OCI-LY7 (cell line): ENCODE data around the gene BPIFB6. TPM values are rescaled to one million over a fixed set of nuclear protein-coding genes. Genes with fewer than 3 reads are reported as not detected.

Experiments
- BruUV-seq: library from RNA; stranded (reverse); fragments of 400-500 nt; replicated peaks from 2 replicates; lab custom pipeline; 2021; lab: Mats Ljungman, UMichigan
- CTCF ChIA-PET: fragments of 300-600 bp; sonication (Branson Sonifier 250); formaldehyde crosslinking; loops from one replicate; lab custom pipeline; 2022; ENCODE audit warnings: antibody characterized with exemption; ENCODE audit not compliant: unreplicated experiment; lab: Charles Lee
- POLR2A ChIA-PET: fragments of 300-600 bp; sonication (Branson Sonifier 250); formaldehyde crosslinking; loops from one replicate; lab custom pipeline; 2022; ENCODE audit warnings: antibody characterized with exemption; lab: Charles Lee
- DNase-seq: peaks from one replicate; pipeline ENCODE4 v3.0.0-alpha.2; 2015; ENCODE audit warnings: low spot score
- H2AFZ ChIP-seq: fragments of 200-600 bp; sonication (generic), shearing (Covaris generic); 2 replicates; pipeline ENCODE4 v1.6.1; 2014; ENCODE audit warnings: mild to moderate bottlenecking, antibody characterized with exemption, low read length, moderate library complexity
- H3K27ac ChIP-seq: fragments of 200-600 bp; sonication (generic); 2 replicates; pipeline ENCODE4 v1.5.1; 2014; ENCODE audit warnings: mixed run types, low read depth, mild to moderate bottlenecking, moderate library complexity, low read length, inconsistent platforms; ENCODE audit not compliant: poor library complexity, severe bottlenecking
- H3K36me3 ChIP-seq: fragments of 200-600 bp; sonication (generic); 2 replicates; pipeline ENCODE4 v1.6.1; 2014; ENCODE audit warnings: mild to moderate bottlenecking, antibody characterized with exemption, low read length, moderate library complexity, mixed read lengths; ENCODE audit not compliant: insufficient read depth
- H3K4me1 ChIP-seq: fragments of 200-600 bp; sonication (generic); 2 replicates; pipeline ENCODE4 v1.5.1; 2014; ENCODE audit warnings: mild to moderate bottlenecking, low read length; ENCODE audit not compliant: insufficient read depth, poor library complexity, severe bottlenecking
- H3K4me2 ChIP-seq: fragments of 200-600 bp; sonication (generic); 2 replicates; pipeline ENCODE4 v1.6.1; 2014; ENCODE audit warnings: mild to moderate bottlenecking, low read length
- H3K4me3 ChIP-seq: fragments of 200-600 bp; sonication (generic); 2 replicates; pipeline ENCODE4 v1.5.1; 2014; ENCODE audit warnings: mild to moderate bottlenecking, low read depth, low read length; ENCODE audit not compliant: poor library complexity, severe bottlenecking
- H3K79me2 ChIP-seq: fragments of 200-600 bp; sonication (generic); 2 replicates; pipeline ENCODE4 v1.6.1; 2016; ENCODE audit warnings: low read depth, mild to moderate bottlenecking, low read length, moderate library complexity, mixed read lengths; ENCODE audit not compliant: insufficient read depth
- H3K9me2 ChIP-seq: fragments of 200-600 bp; sonication (generic); 2 replicates; pipeline ENCODE4 v1.6.1; 2016; ENCODE audit warnings: mild to moderate bottlenecking, low read length, mixed read lengths; ENCODE audit not compliant: insufficient read depth
- H3K9me3 ChIP-seq: fragments of 200-600 bp; sonication (generic); 2 replicates; pipeline ENCODE4 v1.6.1; 2014; ENCODE audit warnings: mild to moderate bottlenecking, mixed run types, low read length, mixed read lengths
- H4K20me1 ChIP-seq: fragments of 200-600 bp; sonication (generic); 2 replicates; pipeline ENCODE4 v1.6.1; 2014; ENCODE audit warnings: mild to moderate bottlenecking, antibody characterized with exemption, low read length, moderate library complexity, mixed read lengths; ENCODE audit not compliant: insufficient read depth
- EZH2phosphoT487 ChIP-seq: fragments of 200-600 bp; sonication (generic); IDR thresholded peaks from 2 replicates; pipeline ENCODE4 v1.6.1; 2018; ENCODE audit warnings: low read depth, borderline replicate concordance, mild to moderate bottlenecking, mixed run types, antibody characterized with exemption, low read length, moderate library complexity, mixed read lengths
- intact Hi-C: fragments of 100-400 bp; cut with micrococcal nuclease; formaldehyde crosslinking; loops from one replicate; pipeline ENCODE4 v1.10.0; 2022; ENCODE audit not compliant: unreplicated experiment
- total RNA-seq, 2 experiments: library from RNA; depleted of rRNA in 1 of 2; stranded (reverse); fragments of >200 nt in 1 of 2; shearing (Covaris generic) in 1 of 2; gene quantifications; 2 replicates each; pipeline ENCODE4 v1.2.3, GENCODE V29; 2014 to 2022
- TF ChIP-seq, protein P1 (sequence below): fragments of 200-600 bp; sonication (generic); conservative IDR thresholded peaks from 2 replicates; pipeline ENCODE4 v1.5.1; 2014; ENCODE audit warnings: mild to moderate bottlenecking, antibody characterized with exemption, low read length, moderate library complexity, mixed read lengths

BPIFB6 gene
- total RNA-seq, 2 experiments from 2014 or later, result not detected

DNA sequence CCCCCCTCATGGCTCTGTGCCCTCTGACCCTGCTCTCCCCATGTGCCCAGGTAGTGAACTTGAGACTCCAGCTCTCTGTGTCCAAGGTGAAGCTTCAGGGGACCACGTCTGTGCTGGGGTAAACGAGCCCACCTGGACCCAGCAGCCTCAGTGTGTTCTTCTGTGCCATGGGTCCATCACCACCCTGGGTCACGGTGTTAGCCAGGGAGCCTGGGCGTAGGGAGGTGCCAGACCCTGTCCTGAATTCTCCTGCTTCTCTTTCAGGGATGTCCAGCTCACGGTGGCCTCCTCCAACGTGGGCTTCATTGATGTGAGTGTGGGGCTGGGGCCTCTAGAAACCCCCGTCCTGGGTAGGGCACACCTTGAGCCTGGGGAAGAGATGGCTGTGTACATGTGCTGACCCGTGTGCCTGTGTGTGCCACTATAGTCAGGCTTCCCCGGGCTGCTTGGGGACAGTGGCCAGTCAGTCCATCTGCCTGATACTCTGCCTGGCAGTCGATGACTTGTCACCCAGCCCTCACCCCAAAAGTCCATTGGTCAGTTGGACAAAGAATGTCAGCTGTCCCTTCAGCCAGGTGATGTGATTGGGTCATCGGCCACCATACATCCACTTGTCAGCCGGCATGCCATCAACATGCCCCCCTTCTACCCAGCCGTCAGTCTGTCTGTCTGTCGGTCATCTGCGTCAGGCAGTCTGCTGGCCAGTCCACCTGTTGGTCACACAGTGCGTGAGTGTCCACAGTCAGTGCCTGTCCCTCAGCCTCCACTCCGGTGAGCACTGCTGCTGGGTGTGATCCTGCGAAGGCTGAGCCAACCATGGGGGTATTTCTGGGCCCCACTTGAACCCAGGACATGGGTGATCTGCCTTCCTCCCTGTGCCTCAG, 10.9 kb upstream of the BPIFB6 start:
- CTCF ChIA-PET, result no interaction called here
- H3K4me3 ChIP-seq, result no peak overlapping the region
- no peaks in the 10 kb centered on the region for H3K36me3 ChIP-seq
- POLR2A ChIA-PET, result no interaction called here
- no peaks in the 10 kb centered on the region for H3K9me3 ChIP-seq
- no peak for DNase-seq
- no peak for TF ChIP-seq EZH2phosphoT487
- TF ChIP-seq, protein P1, sequence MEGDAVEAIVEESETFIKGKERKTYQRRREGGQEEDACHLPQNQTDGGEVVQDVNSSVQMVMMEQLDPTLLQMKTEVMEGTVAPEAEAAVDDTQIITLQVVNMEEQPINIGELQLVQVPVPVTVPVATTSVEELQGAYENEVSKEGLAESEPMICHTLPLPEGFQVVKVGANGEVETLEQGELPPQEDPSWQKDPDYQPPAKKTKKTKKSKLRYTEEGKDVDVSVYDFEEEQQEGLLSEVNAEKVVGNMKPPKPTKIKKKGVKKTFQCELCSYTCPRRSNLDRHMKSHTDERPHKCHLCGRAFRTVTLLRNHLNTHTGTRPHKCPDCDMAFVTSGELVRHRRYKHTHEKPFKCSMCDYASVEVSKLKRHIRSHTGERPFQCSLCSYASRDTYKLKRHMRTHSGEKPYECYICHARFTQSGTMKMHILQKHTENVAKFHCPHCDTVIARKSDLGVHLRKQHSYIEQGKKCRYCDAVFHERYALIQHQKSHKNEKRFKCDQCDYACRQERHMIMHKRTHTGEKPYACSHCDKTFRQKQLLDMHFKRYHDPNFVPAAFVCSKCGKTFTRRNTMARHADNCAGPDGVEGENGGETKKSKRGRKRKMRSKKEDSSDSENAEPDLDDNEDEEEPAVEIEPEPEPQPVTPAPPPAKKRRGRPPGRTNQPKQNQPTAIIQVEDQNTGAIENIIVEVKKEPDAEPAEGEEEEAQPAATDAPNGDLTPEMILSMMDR, result no peak
- no peak overlapping the region for H2AFZ ChIP-seq
- BruUV-seq, result no TSS peak
- intact Hi-C loops, result no loop called here
- H3K9me2 ChIP-seq, result no peaks in the 10 kb centered on the region
- H3K79me2 ChIP-seq, result no peaks in the 10 kb centered on the region
- no peaks in the 10 kb centered on the region for H4K20me1 ChIP-seq
- no peak overlapping the region for H3K4me2 ChIP-seq
- H3K27ac ChIP-seq, result no peak overlapping the region
- H3K4me1 ChIP-seq, result no peaks in the 10 kb centered on the region

DNA sequence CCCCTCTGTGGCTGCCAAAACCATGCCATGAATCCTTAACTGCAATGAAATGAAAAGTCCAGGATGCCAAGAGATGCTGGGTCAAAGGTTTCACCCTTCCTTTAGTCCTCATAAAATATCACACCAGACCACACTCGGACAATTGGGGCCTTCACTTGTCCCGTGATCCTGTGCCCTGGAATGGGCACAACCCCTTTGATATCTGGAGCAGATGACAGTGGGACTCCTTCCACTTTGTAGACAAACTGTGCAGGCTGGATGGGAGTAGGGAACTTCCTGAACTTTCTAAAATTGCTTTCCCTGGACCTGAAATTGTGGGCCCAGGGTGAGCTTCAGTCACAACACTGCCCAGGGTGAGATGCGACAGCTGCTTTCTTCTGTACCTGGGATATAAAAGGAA, 9.6 kb upstream of the BPIFB6 start:
- H2AFZ ChIP-seq, result no peak overlapping the region
- DNase-seq, result no peak
- H3K27ac ChIP-seq, result no peak overlapping the region
- H3K36me3 ChIP-seq, result no peaks in the 10 kb centered on the region
- no peaks in the 10 kb centered on the region for H3K4me1 ChIP-seq
- H3K4me3 ChIP-seq, result no peak overlapping the region
- POLR2A ChIA-PET, result interaction anchor here (0.6 kb wide), 1 partner anchor 39 kb away, joined by 3 read pairs; no protein-coding TSS in a partner anchor
- intact Hi-C loops, result no loop called here
- no peak for TF ChIP-seq EZH2phosphoT487
- TF ChIP-seq, protein P1, result no peak
- no peaks in the 10 kb centered on the region for H4K20me1 ChIP-seq
- no peaks in the 10 kb centered on the region for H3K79me2 ChIP-seq
- H3K9me3 ChIP-seq, result no peaks in the 10 kb centered on the region
- no peak overlapping the region for H3K4me2 ChIP-seq
- no peaks in the 10 kb centered on the region for H3K9me2 ChIP-seq
- BruUV-seq, result no TSS peak
- CTCF ChIA-PET, result no interaction called here

DNA sequence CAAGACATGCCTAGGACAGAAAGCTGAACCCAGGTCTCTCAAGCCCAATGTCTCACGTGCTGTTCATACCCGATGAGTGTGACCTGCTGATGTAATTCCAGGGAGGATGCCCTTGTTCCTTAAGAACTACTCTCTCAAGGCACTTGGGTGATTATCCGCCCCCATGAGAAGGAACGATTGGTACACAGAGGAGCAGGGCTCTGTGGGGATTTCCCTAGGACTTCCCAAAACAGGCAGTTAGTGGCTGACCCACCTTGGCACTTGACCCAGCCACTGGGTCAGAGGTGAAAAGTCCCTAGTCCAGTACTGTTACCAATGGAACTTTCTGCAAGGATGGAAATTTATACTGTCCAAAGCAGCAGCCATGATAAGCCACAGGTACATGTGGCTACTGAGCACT, 9.2 kb upstream of the BPIFB6 start:
- CTCF ChIA-PET, result no interaction called here
- no peak overlapping the region for H3K27ac ChIP-seq
- no peaks in the 10 kb centered on the region for H3K36me3 ChIP-seq
- no peaks in the 10 kb centered on the region for H3K9me2 ChIP-seq
- H3K4me1 ChIP-seq, result no peaks in the 10 kb centered on the region
- no peaks in the 10 kb centered on the region for H4K20me1 ChIP-seq
- H3K4me3 ChIP-seq, result no peak overlapping the region
- BruUV-seq, result no TSS peak
- H3K9me3 ChIP-seq, result no peaks in the 10 kb centered on the region
- no peaks in the 10 kb centered on the region for H3K79me2 ChIP-seq
- H3K4me2 ChIP-seq, result no peak overlapping the region
- no peak for DNase-seq
- intact Hi-C loops, result no loop called here
- H2AFZ ChIP-seq, result no peak overlapping the region
- TF ChIP-seq, protein P1, result no peak
- TF ChIP-seq EZH2phosphoT487, result no peak
- POLR2A ChIA-PET, result no interaction called here
